ENCODE measurements around the gene SH3BP5.

The SH3BP5 gene

GRCh38 chr3:15300323-15301078, 31.9 kb downstream of the SH3BP5 start:
- H3K4me3 ChIP-seq (ENCODE audit: insufficient read depth, low read depth, low read length, poor library complexity, severe bottlenecking) = no peak overlapping the region
- H3K9me3 ChIP-seq (ENCODE audit: control insufficient read depth, low read length) = no peaks in the 10 kb centered on the region
- peaks cover 63% of the 10 kb centered on the region for H3K4me1 ChIP-seq (ENCODE audit: control insufficient read depth, insufficient read depth, low read length, poor library complexity, severe bottlenecking)
- H3K27ac ChIP-seq (ENCODE audit: insufficient read depth, low read length, poor library complexity, severe bottlenecking) = no peak overlapping the region
- H3K36me3 ChIP-seq (ENCODE audit: control insufficient read depth, insufficient read depth, low read length) = peaks cover 30% of the 10 kb centered on the region
- no peak for DNase-seq
- no peaks in the 10 kb centered on the region for H3K27me3 ChIP-seq (replicated peaks; ENCODE audit: control insufficient read depth, insufficient read depth, low read length, poor library complexity, severe bottlenecking)

- H3K4me1 ChIP-seq (ENCODE audit: control insufficient read depth, insufficient read depth, low read length, poor library complexity, severe bottlenecking) = peaks cover 59% of the 10 kb centered on the region
- no peaks in the 10 kb centered on the region for H3K27me3 ChIP-seq (replicated peaks; ENCODE audit: control insufficient read depth, insufficient read depth, low read length, poor library complexity, severe bottlenecking)
- DNase-seq = no peak
- H3K36me3 ChIP-seq (ENCODE audit: control insufficient read depth, insufficient read depth, low read length) = peaks cover 33% of the 10 kb centered on the region
- H3K9me3 ChIP-seq (ENCODE audit: control insufficient read depth, low read length) = no peaks in the 10 kb centered on the region
- H3K4me3 ChIP-seq (ENCODE audit: insufficient read depth, low read depth, low read length, poor library complexity, severe bottlenecking) = no peak overlapping the region
- H3K27ac ChIP-seq (ENCODE audit: insufficient read depth, low read length, poor library complexity, severe bottlenecking) = no peak overlapping the region
Observed at GRCh38 chr3:15299036-15299435, 33.4 kb downstream of the SH3BP5 start.

- Histone ChIP-seq H3K27me3 (replicated peaks; ENCODE audit: control insufficient read depth, insufficient read depth, low read length, poor library complexity, severe bottlenecking) (no peaks in the 10 kb centered on the region), H3K4me1 (ENCODE audit: control insufficient read depth, insufficient read depth, low read length, poor library complexity, severe bottlenecking) (peaks cover 53% of the 10 kb centered on the region), H3K9me3 (ENCODE audit: control insufficient read depth, low read length) (no peaks in the 10 kb centered on the region), H3K4me3 (ENCODE audit: insufficient read depth, low read depth, low read length, poor library complexity, severe bottlenecking) (no peak overlapping the region), H3K36me3 (ENCODE audit: control insufficient read depth, insufficient read depth, low read length) (peaks cover 31% of the 10 kb centered on the region), H3K27ac (ENCODE audit: insufficient read depth, low read length, poor library complexity, severe bottlenecking) (no peak overlapping the region)
- DNase-seq = no peak
Observed at GRCh38 chr3:15298504-15298903, 33.9 kb downstream of the SH3BP5 start.

- H3K4me1 ChIP-seq (ENCODE audit: control insufficient read depth, insufficient read depth, low read length, poor library complexity, severe bottlenecking) = peaks cover 54% of the 10 kb centered on the region
- no peaks in the 10 kb centered on the region for H3K27me3 ChIP-seq (replicated peaks; ENCODE audit: control insufficient read depth, insufficient read depth, low read length, poor library complexity, severe bottlenecking)
- H3K9me3 ChIP-seq (ENCODE audit: control insufficient read depth, low read length) = no peaks in the 10 kb centered on the region
- no peak overlapping the region for H3K27ac ChIP-seq (ENCODE audit: insufficient read depth, low read length, poor library complexity, severe bottlenecking)
- H3K4me3 ChIP-seq (ENCODE audit: insufficient read depth, low read depth, low read length, poor library complexity, severe bottlenecking) = no peak overlapping the region
- peaks cover 24% of the 10 kb centered on the region for H3K36me3 ChIP-seq (ENCODE audit: control insufficient read depth, insufficient read depth, low read length)
- DNase-seq = no peak
Observed at GRCh38 chr3:15297608-15298350, 34.6 kb downstream of the SH3BP5 start.

GRCh38 chr3:15295506-15295905, 36.9 kb downstream of the SH3BP5 start:
- H3K4me1 ChIP-seq (ENCODE audit: control insufficient read depth, insufficient read depth, low read length, poor library complexity, severe bottlenecking) = peaks cover 64% of the 10 kb centered on the region
- H3K27ac ChIP-seq (ENCODE audit: insufficient read depth, low read length, poor library complexity, severe bottlenecking) = no peak overlapping the region
- DNase-seq = no peak
- no peaks in the 10 kb centered on the region for H3K9me3 ChIP-seq (ENCODE audit: control insufficient read depth, low read length)
- no peaks in the 10 kb centered on the region for H3K27me3 ChIP-seq (replicated peaks; ENCODE audit: control insufficient read depth, insufficient read depth, low read length, poor library complexity, severe bottlenecking)
- peaks cover 5% of the 10 kb centered on the region for H3K36me3 ChIP-seq (ENCODE audit: control insufficient read depth, insufficient read depth, low read length)
- no peak overlapping the region for H3K4me3 ChIP-seq (ENCODE audit: insufficient read depth, low read depth, low read length, poor library complexity, severe bottlenecking)

GRCh38 chr3:15294929-15295328, 37.5 kb downstream of the SH3BP5 start:
- Histone ChIP-seq H3K27me3 (replicated peaks; ENCODE audit: control insufficient read depth, insufficient read depth, low read length, poor library complexity, severe bottlenecking) (no peaks in the 10 kb centered on the region), H3K36me3 (ENCODE audit: control insufficient read depth, insufficient read depth, low read length) (peaks cover 5% of the 10 kb centered on the region), H3K27ac (ENCODE audit: insufficient read depth, low read length, poor library complexity, severe bottlenecking) (no peak overlapping the region), H3K9me3 (ENCODE audit: control insufficient read depth, low read length) (no peaks in the 10 kb centered on the region), H3K4me3 (ENCODE audit: insufficient read depth, low read depth, low read length, poor library complexity, severe bottlenecking) (no peak overlapping the region), H3K4me1 (ENCODE audit: control insufficient read depth, insufficient read depth, low read length, poor library complexity, severe bottlenecking) (peaks cover 62% of the 10 kb centered on the region)
- DNase-seq = no peak

GRCh38 chr3:15292765-15293522, 39.4 kb downstream of the SH3BP5 start:
- peaks cover 5% of the 10 kb centered on the region for H3K36me3 ChIP-seq (ENCODE audit: control insufficient read depth, insufficient read depth, low read length)
- no peak overlapping the region for H3K4me3 ChIP-seq (ENCODE audit: insufficient read depth, low read depth, low read length, poor library complexity, severe bottlenecking)
- no peaks in the 10 kb centered on the region for H3K9me3 ChIP-seq (ENCODE audit: control insufficient read depth, low read length)
- no peaks in the 10 kb centered on the region for H3K27me3 ChIP-seq (replicated peaks; ENCODE audit: control insufficient read depth, insufficient read depth, low read length, poor library complexity, severe bottlenecking)
- no peak for DNase-seq
- peak overlapping the region; percentile 65 for H3K27ac ChIP-seq (ENCODE audit: insufficient read depth, low read length, poor library complexity, severe bottlenecking)
- peaks cover 67% of the 10 kb centered on the region for H3K4me1 ChIP-seq (ENCODE audit: control insufficient read depth, insufficient read depth, low read length, poor library complexity, severe bottlenecking)

- Histone ChIP-seq H3K9me3 (ENCODE audit: control insufficient read depth, low read length) (no peaks in the 10 kb centered on the region), H3K27ac (ENCODE audit: insufficient read depth, low read length, poor library complexity, severe bottlenecking) (peak overlapping the region; percentile 65), H3K4me1 (ENCODE audit: control insufficient read depth, insufficient read depth, low read length, poor library complexity, severe bottlenecking) (peaks cover 58% of the 10 kb centered on the region), H3K4me3 (ENCODE audit: insufficient read depth, low read depth, low read length, poor library complexity, severe bottlenecking) (peak overlapping the region; percentile 5), H3K27me3 (replicated peaks; ENCODE audit: control insufficient read depth, insufficient read depth, low read length, poor library complexity, severe bottlenecking) (no peaks in the 10 kb centered on the region), H3K36me3 (ENCODE audit: control insufficient read depth, insufficient read depth, low read length) (peaks cover 5% of the 10 kb centered on the region)
- peak; percentile 59 to 73 (median 70) for DNase-seq
Observed at GRCh38 chr3:15291589-15292541, 40.5 kb downstream of the SH3BP5 start.

GRCh38 chr3:15290736-15291135, 41.6 kb downstream of the SH3BP5 start:
- DNase-seq = no peak

More at GRCh38 chr3:15290736-15291135, 41.6 kb downstream of the SH3BP5 start:
- H3K36me3 ChIP-seq (ENCODE audit: control insufficient read depth, insufficient read depth, low read length) = peaks cover 16% of the 10 kb centered on the region
- H3K27me3 ChIP-seq (replicated peaks; ENCODE audit: control insufficient read depth, insufficient read depth, low read length, poor library complexity, severe bottlenecking) = no peaks in the 10 kb centered on the region
- H3K9me3 ChIP-seq (ENCODE audit: control insufficient read depth, low read length) = no peaks in the 10 kb centered on the region
- H3K4me3 ChIP-seq (ENCODE audit: insufficient read depth, low read depth, low read length, poor library complexity, severe bottlenecking) = no peak overlapping the region
- peaks cover 57% of the 10 kb centered on the region for H3K4me1 ChIP-seq (ENCODE audit: control insufficient read depth, insufficient read depth, low read length, poor library complexity, severe bottlenecking)
- peak overlapping the region; percentile 65 for H3K27ac ChIP-seq (ENCODE audit: insufficient read depth, low read length, poor library complexity, severe bottlenecking)

All from effector memory CD4-positive, alpha-beta T cell (primary cell).